ENCODE results near the gene DPP7. TPM values are rescaled to one million over a fixed set of nuclear protein-coding genes. Genes with fewer than 3 reads are reported as not detected.

The DPP7 gene
- total and polyA plus RNA-seq, 9 of the 15 experiments (the other 6 are each of a cell fraction or from before 2014, with no cell fraction given) = 0.99 to 365 (median 132) TPM

DNA sequence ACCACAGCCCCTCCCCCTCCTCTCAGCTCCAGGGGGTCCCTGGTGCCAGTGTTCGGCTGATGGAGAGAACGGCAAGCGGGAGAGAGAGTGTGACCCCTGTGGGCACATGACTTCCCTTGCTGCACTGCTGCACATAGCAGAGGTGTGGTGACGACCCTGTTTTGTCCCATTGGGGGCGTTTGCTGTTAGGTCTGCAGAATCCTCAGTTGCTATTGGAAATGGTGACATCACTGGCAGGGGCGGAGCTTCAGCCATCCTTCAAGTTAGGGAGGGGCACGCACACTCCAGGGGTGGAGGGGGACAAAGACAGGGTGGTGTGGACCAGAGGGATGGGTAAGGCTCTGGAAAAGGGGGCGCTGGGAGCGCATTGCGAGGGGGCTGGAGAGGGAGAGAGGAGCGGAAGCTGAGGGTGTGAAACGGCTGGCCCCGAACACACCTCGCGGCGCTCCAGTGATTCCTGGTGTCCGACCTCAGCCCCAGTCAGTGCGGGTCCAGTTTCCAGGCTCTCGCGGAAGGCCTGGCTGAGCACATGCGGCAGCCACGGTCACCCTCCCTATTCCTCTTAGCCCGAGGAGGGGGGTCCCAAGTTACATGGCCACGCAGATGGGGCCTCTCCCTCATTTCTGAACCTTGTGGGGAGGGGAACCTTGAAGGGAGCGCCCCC lies 23.7 kb upstream of the DPP7 start (continued):
- TF ChIP-seq RFX1 (IDR thresholded peaks at IDR 0.05) (peak; percentile 82), HSF4 (CRISPR knock-in tag; IDR thresholded peaks at IDR 0.05; ENCODE audit: borderline replicate concordance) (no peak), KDM1A (IDR thresholded peaks at IDR 0.05) (0 out of 4 replicates have a peak, but pooled peaks of 1 of the 2 experiments have one; percentile 41), ZNF830 (CRISPR knock-in tag; IDR thresholded peaks at IDR 0.05) (no peak), ATF1 (CRISPR knock-in tag; IDR thresholded peaks at IDR 0.05) (no peak), ATF1 (tag; IDR thresholded peaks at IDR 0.05) (peak; percentile 66), BHLHE40 (IDR thresholded peaks at IDR 0.05; ENCODE audit: low read length) (no peak), SMARCA4 (IDR thresholded peaks at IDR 0.05) (no peak), SIN3A (IDR thresholded peaks at IDR 0.05; ENCODE audit: borderline replicate concordance in 2 of 2, control insufficient read depth in 1 of 2, low read depth in 2 of 2, low read length in 2 of 2) (no peak), MTF1 (CRISPR knock-in tag; IDR thresholded peaks at IDR 0.05; ENCODE audit: borderline replicate concordance) (no peak)
- TF ChIP-seq, protein P1, sequence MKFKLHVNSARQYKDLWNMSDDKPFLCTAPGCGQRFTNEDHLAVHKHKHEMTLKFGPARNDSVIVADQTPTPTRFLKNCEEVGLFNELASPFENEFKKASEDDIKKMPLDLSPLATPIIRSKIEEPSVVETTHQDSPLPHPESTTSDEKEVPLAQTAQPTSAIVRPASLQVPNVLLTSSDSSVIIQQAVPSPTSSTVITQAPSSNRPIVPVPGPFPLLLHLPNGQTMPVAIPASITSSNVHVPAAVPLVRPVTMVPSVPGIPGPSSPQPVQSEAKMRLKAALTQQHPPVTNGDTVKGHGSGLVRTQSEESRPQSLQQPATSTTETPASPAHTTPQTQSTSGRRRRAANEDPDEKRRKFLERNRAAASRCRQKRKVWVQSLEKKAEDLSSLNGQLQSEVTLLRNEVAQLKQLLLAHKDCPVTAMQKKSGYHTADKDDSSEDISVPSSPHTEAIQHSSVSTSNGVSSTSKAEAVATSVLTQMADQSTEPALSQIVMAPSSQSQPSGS (CRISPR knock-in tag; IDR thresholded peaks at IDR 0.05) = peak; percentile 66; the same call in 1 of the 2 replicates

Data from K562 (cell line).